ENCODE data around the gene ARMC7. TPM values are rescaled to one million over a fixed set of nuclear protein-coding genes. Genes with fewer than 3 reads are reported as not detected.
"Not testable (repeated sequence)": the region's sequence is repeated elsewhere in the genome, so short reads cannot be mapped to it uniquely, and the experiment has no call there.

The ARMC7 gene
- total RNA-seq, 3 donors from 2014 or later = 3.4 to 6.7 (median 5.6) TPM

DNA sequence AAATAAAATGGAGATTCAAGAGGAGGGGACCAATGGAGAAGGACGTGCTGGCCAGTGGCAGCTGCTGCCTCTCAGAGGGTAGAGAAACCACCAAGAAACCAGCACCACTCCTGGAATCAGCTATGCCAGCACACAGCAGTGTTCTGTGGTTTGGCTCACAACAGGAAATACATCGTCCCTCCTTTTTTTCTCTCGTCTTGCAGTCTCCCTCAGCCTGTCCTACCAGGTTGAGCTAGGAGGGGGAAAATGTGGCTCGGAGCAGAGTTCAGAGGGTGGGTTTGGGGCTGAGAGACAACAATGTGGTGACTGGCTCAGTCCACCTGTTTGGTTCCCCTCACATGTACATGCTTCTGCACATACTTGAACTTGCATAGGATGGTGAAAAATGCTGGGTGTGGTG, 41.9 kb upstream of the ARMC7 start:
- no peak for TF ChIP-seq POLR2A (IDR thresholded peaks at IDR 0.05)
- TF ChIP-seq POLR2AphosphoS5 (IDR thresholded peaks at IDR 0.05) = no peak
- TF ChIP-seq, protein P1, sequence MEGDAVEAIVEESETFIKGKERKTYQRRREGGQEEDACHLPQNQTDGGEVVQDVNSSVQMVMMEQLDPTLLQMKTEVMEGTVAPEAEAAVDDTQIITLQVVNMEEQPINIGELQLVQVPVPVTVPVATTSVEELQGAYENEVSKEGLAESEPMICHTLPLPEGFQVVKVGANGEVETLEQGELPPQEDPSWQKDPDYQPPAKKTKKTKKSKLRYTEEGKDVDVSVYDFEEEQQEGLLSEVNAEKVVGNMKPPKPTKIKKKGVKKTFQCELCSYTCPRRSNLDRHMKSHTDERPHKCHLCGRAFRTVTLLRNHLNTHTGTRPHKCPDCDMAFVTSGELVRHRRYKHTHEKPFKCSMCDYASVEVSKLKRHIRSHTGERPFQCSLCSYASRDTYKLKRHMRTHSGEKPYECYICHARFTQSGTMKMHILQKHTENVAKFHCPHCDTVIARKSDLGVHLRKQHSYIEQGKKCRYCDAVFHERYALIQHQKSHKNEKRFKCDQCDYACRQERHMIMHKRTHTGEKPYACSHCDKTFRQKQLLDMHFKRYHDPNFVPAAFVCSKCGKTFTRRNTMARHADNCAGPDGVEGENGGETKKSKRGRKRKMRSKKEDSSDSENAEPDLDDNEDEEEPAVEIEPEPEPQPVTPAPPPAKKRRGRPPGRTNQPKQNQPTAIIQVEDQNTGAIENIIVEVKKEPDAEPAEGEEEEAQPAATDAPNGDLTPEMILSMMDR (IDR thresholded peaks at IDR 0.05) = no peak
- H3K27me3 ChIP-seq = no peaks in the 10 kb centered on the region
- H3K4me3 ChIP-seq = no peak overlapping the region
- no peak overlapping the region for H3K27ac ChIP-seq
- no peaks in the 10 kb centered on the region for H3K4me1 ChIP-seq
- no peak for DNase-seq (ENCODE audit: low spot score in 2 of 2)
- peaks cover 3% of the 10 kb centered on the region for H3K36me3 ChIP-seq
- intact Hi-C loops (cut with DNase I; ENCODE audit: low total_unique reads) = no loop called here
- no peaks in the 10 kb centered on the region for H3K9me3 ChIP-seq

DNA sequence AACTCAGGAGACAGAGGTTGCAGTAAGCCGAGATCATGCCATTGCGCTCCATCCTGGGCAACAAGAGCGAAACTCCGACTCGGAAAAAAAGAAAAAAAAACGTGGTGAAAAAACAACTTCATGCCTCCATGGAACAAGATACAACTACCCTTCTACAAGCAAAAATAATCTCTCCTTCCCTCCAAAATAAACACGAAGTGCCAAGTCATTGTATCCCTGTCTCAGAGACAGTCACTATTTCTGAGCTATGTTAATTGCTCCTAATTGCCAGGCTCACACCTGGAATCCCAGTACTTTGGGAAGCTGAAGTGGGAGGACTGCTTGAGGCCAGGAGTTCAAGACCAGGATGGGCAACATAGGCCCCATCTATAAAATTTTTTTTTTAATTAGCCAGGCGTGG, 41.0 kb upstream of the ARMC7 start:
- intact Hi-C loops (cut with DNase I; ENCODE audit: low total_unique reads) = no loop called here
- TF ChIP-seq POLR2A (IDR thresholded peaks at IDR 0.05) (no peak), POLR2AphosphoS5 (IDR thresholded peaks at IDR 0.05) (no peak)
- TF ChIP-seq, protein P1 (IDR thresholded peaks at IDR 0.05) = no peak

DNA sequence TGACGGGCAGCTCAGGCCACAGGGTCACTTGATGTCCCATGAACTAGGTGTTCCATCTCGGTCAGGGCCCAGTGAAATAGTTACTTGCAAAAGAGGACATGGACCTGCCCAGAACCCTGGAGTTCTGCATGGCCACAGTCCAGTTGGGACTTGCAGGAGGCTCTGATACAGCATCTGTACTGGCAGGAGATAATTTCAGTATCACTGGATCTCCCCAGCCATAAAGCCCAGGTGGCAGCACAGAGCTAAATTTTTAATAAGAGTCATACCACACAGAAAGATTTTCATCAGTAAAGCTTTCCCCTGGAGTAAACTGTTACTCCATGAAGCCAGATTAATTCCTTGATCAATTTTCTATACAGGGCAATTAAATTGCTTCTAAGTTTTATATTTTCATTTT, 40.0 kb upstream of the ARMC7 start:
- no peaks in the 10 kb centered on the region for H3K36me3 ChIP-seq
- TF ChIP-seq, protein P1 (IDR thresholded peaks at IDR 0.05) = peak in 2 of 3 donors; percentile 38 to 40
- TF ChIP-seq POLR2AphosphoS5 (IDR thresholded peaks at IDR 0.05) = no peak
- no peak for TF ChIP-seq POLR2A (IDR thresholded peaks at IDR 0.05)
- DNase-seq (ENCODE audit: low spot score in 2 of 2) = no peak
- no peak overlapping the region for H3K27ac ChIP-seq
- H3K4me1 ChIP-seq = no peaks in the 10 kb centered on the region
- H3K27me3 ChIP-seq = no peaks in the 10 kb centered on the region
- no peak overlapping the region for H3K4me3 ChIP-seq
- no peaks in the 10 kb centered on the region for H3K9me3 ChIP-seq
- intact Hi-C loops (cut with DNase I; ENCODE audit: low total_unique reads) = no loop called here

More for the DNA sequence above, 41.0 kb upstream of the ARMC7 start:
- Histone ChIP-seq H3K4me1 (no peaks in the 10 kb centered on the region), H3K4me3 (no peak overlapping the region), H3K27me3 (no peaks in the 10 kb centered on the region), H3K36me3 (peaks cover 3% of the 10 kb centered on the region), H3K27ac (no peak overlapping the region), H3K9me3 (no peaks in the 10 kb centered on the region)
- no peak for DNase-seq (ENCODE audit: low spot score in 2 of 2)

DNA sequence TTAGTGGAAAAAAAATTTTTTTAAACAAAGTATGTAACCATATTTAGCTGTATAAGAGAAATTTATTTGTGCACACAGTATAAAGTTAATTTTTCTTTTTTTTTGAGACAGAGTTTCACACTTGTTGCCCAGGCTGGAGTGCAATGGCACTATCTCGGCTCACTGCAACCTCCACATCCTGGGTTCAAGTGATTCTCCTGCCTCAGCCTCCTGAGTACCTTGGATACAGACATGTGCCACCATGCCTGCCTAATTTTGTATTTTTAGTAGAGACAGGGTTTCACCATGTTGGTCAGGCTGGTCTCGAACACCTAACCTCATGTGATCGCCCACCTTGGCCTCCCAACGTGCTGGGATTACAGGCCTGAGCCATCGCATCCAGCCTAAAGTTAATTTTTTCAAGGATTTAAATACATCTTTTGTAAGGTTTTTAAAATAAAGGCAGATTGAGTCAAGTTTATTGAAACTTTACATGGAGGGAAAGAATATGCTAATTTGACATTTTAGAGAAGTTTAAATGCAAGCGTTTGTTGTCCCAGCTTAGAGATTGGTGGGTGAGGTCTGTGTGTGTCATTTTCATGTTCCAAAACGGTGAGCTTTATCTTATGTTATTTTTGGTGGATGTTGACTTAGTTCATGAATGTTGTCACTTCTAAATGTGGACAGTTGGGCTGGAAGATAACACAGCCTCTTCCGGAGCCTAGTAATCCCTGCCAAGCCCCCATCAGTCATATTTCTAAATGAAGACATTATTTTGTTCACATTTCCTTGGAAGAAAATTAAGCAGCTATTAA, 38.1 kb upstream of the ARMC7 start:
- not testable (repeated sequence) for H3K9me3 ChIP-seq; H3K27ac ChIP-seq; H3K36me3 ChIP-seq; H3K27me3 ChIP-seq; DNase-seq (ENCODE audit: low spot score in 2 of 2); H3K4me1 ChIP-seq; H3K4me3 ChIP-seq
- intact Hi-C loops (cut with DNase I; ENCODE audit: low total_unique reads) = loop anchor here (1.0 kb wide), 1 partner anchor 35 kb away; no protein-coding TSS in a partner anchor

DNA sequence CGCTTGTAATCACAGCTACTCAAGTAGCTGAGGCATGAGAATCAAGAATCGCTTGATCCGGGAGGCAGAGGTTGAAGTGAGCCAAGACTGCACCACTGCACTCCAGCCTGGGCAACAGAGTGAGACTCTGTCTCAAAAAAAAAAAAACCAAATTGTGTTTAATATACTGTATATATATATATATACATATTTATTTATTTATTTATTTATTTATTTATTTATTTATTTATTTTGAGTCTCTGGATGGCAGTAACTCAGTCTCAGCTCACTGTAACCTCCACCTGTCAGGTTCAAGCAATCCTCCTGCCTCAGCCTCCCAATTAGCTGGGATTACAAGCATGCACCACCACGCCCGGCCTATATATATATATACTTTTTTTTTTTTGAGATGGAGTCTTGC, 36.9 kb upstream of the ARMC7 start:
- H3K9me3 ChIP-seq = not testable (repeated sequence)
- intact Hi-C loops (cut with DNase I; ENCODE audit: low total_unique reads) = loop anchor here (1.0 kb wide), 1 partner anchor 33 kb away; no protein-coding TSS in a partner anchor

DNA sequence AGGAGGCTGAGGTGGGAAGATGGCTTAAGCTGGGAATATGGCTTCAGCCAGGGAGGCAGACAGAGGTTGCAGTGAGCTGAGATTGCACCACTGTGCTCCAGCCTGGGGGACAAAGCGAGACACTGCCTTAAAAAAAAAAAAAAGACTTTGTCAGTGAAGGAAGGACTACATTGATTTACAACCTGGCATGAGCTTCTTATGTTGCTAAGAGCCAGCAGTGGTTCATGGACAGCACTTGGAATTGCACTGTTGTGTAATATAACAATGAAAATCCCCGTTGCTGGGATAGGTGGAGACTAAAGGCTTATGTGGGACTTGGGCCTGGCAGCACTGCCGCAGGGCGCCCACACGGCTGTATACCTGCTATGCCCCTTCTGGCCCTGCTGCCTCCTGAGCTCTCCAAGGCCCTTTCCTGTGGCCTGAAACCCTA, 36.1 kb upstream of the ARMC7 start:
- Histone ChIP-seq H3K4me1 (peaks cover 0 to 8% of the 10 kb centered on the region in 2 donors), H3K9me3 (no peaks in the 10 kb centered on the region), H3K4me3 (no peak overlapping the region), H3K27ac (peak overlapping the region; percentile 68 to 76), H3K36me3 (no peaks in the 10 kb centered on the region), H3K27me3 (no peaks in the 10 kb centered on the region)
- DNase-seq (ENCODE audit: low spot score in 2 of 2) = peak in 1 of 2 donors; percentile 44
- intact Hi-C loops (cut with DNase I; ENCODE audit: low total_unique reads) = no loop called here
- no peak for TF ChIP-seq POLR2A (IDR thresholded peaks at IDR 0.05)
- peak; percentile 15 to 46 (median 21) for TF ChIP-seq POLR2AphosphoS5 (IDR thresholded peaks at IDR 0.05)

More for the DNA sequence above, 36.9 kb upstream of the ARMC7 start:
- not testable (repeated sequence) for H3K27ac ChIP-seq; H3K27me3 ChIP-seq; H3K4me3 ChIP-seq; H3K4me1 ChIP-seq; H3K36me3 ChIP-seq; DNase-seq (ENCODE audit: low spot score in 2 of 2)

All from breast epithelium (tissue), 4 donors.